ENCODE data around the gene PGP.

DNA sequence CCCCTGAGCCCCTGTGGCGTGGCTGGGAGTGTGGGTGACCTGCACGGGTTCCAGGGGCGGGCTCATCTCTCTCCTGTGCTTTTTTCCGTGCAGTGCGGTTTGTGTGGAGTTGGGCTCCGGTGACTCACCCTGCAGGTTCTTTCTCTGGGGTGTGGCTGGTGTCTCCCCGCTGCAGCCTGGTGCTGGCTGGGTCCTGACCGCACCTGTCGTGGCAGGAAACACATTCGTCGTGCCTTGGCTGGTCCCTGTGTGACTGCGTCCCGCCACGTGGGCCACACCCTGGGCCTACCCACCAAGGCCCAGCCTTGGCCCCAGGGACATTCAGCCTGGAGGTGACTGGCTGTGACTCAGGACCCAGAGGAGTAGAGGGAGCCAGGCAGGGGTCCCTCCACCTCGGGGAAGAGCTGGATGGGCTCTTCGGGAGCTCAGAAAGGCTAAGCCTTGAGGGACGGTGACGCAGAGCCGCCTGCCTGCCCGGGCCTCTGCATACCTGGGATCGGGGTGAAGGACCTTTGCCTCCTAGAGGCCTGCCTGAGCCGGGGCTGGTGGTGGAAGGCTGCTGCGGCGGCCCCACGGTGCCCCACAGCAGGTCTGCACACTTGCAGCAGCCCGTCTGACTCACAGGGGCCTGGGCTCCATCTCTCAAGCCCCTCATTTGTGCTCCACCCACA lies 51.3 kb downstream of the PGP start:
- TF ChIP-seq, protein P1, sequence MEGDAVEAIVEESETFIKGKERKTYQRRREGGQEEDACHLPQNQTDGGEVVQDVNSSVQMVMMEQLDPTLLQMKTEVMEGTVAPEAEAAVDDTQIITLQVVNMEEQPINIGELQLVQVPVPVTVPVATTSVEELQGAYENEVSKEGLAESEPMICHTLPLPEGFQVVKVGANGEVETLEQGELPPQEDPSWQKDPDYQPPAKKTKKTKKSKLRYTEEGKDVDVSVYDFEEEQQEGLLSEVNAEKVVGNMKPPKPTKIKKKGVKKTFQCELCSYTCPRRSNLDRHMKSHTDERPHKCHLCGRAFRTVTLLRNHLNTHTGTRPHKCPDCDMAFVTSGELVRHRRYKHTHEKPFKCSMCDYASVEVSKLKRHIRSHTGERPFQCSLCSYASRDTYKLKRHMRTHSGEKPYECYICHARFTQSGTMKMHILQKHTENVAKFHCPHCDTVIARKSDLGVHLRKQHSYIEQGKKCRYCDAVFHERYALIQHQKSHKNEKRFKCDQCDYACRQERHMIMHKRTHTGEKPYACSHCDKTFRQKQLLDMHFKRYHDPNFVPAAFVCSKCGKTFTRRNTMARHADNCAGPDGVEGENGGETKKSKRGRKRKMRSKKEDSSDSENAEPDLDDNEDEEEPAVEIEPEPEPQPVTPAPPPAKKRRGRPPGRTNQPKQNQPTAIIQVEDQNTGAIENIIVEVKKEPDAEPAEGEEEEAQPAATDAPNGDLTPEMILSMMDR (IDR thresholded peaks at IDR 0.05) = no peak
- TF ChIP-seq POLR2AphosphoS5 (IDR thresholded peaks at IDR 0.05; ENCODE audit: low read depth, low read length) = no peak
